Omental fat pad (tissue), 4 donors: ENCODE data around the gene NELFB. TPM values are rescaled to one million over a fixed set of nuclear protein-coding genes. Genes with fewer than 3 reads are reported as not detected.
"Not testable (repeated sequence)": the region's sequence is repeated elsewhere in the genome, so short reads cannot be mapped to it uniquely, and the experiment has no call there.

ENCODE experiments used
- ATAC-seq: fragments of 150-250 bp; one replicate; pipeline ENCODE4 v1.9.1; 2016; ENCODE audit warnings: mild to moderate bottlenecking, moderate library complexity; ENCODE audit not compliant: low FRiP score
- DNase-seq: peaks from one replicate; pipeline ENCODE4 v3.0.0-alpha.2; 2019; ENCODE audit warnings: low spot score
- total RNA-seq, 4 donors: library from RNA; depleted of rRNA; stranded (reverse); fragments of >200 nt; gene quantifications; one replicate each; pipeline ENCODE4 v1.1.0, GENCODE V29; 2016
- TF ChIP-seq, protein P1 (sequence below), 3 donors: fragments of 450-650 bp; IDR thresholded peaks; one replicate each; pipeline ENCODE4 v1.5.1; 2016 to 2017; ENCODE audit warnings: antibody characterized with exemption in 3 of 3, mild to moderate bottlenecking in 3 of 3, moderate library complexity in 2 of 3

NELFB gene
- total RNA-seq, 4 donors from 2014 or later, result 22.2 to 42.8 (median 34.2) TPM

DNA sequence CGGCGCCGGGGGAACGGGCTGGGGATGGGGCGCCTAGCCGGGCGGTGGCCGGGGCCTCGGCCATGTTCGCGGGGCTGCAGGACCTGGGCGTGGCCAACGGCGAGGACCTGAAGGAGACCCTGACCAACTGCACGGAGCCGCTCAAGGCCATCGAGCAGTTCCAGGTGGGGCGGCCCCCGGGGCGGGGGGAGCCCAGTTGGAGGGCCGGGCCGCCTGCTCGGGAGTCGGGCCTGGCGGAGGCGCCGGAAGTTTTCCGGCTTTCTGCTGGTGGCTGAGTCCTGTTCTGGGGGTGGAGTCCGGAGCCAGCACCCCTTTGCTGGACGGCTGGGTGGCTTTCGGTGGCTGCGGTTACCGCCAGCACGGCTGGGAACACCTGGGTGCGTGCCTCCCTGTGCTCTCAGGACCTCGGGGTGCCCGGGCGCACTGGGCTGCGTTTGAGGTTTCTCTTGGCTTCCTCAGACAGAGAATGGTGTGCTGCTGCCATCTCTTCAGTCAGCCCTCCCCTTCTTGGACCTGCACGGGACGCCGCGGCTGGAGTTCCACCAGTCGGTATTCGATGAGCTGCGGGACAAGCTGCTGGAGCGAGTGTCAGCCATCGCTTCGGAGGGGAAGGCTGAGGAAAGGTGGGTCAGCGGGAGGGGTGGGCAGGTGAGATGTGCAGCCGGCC, 454 bp downstream of the NELFB start:
- TF ChIP-seq, protein P1, sequence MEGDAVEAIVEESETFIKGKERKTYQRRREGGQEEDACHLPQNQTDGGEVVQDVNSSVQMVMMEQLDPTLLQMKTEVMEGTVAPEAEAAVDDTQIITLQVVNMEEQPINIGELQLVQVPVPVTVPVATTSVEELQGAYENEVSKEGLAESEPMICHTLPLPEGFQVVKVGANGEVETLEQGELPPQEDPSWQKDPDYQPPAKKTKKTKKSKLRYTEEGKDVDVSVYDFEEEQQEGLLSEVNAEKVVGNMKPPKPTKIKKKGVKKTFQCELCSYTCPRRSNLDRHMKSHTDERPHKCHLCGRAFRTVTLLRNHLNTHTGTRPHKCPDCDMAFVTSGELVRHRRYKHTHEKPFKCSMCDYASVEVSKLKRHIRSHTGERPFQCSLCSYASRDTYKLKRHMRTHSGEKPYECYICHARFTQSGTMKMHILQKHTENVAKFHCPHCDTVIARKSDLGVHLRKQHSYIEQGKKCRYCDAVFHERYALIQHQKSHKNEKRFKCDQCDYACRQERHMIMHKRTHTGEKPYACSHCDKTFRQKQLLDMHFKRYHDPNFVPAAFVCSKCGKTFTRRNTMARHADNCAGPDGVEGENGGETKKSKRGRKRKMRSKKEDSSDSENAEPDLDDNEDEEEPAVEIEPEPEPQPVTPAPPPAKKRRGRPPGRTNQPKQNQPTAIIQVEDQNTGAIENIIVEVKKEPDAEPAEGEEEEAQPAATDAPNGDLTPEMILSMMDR (IDR thresholded peaks at IDR 0.05), result no peak
- ATAC-seq, result peak; percentile 49
- DNase-seq, result no peak

DNA sequence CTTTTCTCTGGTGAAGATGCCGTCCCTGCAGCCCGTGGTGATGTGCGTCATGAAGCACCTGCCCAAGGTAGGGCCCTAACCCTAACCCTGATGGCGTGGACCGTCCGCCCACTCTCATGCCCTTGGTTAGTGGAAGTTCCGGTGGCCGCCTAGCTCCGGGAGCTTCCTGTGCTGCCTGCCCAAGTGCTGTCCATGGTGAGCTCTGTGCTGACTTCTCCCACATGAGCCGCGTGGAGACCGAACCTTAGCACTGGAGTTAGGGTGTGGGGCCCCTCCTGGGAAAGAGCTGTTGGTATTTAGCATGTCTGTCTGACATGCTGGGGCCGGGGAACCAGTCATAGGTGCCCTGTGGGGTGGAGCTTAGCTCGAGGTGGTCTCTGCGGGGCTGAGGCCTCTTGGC, 1.2 kb downstream of the NELFB start:
- DNase-seq (no peak), ATAC-seq (no peak)
- TF ChIP-seq, protein P1 (IDR thresholded peaks at IDR 0.05), result no peak

DNA sequence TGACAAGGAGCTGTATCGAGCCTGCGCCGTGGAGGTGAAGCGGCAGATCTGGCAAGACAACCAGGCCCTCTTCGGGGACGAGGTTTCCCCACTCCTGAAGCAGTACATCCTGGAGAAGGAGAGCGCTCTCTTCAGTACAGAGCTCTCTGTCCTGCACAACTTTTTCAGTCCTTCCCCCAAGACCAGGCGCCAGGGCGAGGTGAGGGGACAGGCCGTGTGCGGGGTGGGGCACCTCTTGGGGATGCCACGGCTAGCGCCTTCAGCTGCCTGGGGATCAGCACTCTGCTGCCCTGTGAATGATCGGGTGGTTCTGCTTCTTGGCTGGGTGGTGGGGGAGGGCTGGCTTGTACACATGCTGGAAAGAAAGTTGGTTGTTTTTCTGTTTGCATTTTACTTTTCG, 1.7 kb downstream of the NELFB start:
- DNase-seq (no peak), ATAC-seq (no peak)
- TF ChIP-seq, protein P1 (IDR thresholded peaks at IDR 0.05), result no peak

DNA sequence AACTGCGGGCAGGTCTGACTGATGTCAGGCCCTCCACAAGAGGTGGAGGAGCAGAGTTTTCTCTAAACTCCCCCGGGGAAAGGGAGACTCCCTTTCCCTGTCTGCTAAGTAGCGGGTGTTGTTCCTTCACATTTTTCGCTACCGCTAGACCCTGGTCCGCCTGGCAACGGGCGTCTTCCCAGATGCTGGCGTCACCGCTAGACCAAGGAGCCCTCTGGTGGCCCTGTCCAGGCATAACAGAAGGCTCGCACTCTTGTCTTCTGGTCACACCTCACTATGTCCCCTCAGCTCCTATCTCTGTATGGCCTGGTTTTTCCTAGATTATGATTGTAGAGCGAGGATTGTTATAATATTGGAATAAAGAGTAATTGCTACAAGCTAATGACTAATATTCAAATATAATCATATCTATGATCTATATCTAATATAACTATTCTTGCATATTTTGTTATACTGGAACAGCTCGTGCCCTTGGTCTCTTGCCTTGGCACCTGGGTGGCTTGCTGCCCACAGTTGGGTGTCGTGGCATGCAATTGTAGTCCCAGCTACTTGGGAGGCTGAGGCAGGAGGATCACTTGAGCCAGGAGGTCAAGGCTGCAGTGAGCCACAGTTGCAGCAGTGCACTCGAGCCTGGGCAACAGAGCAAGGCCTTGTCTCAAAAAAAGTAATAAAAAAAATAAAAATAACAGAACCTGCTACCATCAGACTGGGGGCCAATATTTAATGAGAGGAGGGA, 7.2 kb downstream of the NELFB start:
- ATAC-seq, DNase-seq: not testable (repeated sequence)

DNA sequence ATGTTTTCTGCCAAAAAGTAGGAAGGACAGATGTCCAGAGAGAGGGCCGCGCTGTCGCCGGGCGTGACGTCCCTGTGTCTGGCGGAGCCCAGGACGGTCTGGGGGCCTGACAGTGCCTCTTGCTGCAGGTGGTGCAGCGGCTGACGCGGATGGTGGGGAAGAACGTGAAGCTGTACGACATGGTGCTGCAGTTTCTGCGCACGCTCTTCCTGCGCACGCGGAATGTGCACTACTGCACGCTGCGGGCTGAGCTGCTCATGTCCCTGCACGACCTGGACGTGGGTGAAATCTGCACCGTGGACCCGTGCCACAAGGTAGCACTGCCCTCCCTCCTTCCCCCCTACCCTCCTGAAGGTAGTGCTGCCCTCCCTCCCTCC, 7.8 kb downstream of the NELFB start:
- DNase-seq (no peak), ATAC-seq (no peak)
- TF ChIP-seq, protein P1 (IDR thresholded peaks at IDR 0.05), result no peak

DNA sequence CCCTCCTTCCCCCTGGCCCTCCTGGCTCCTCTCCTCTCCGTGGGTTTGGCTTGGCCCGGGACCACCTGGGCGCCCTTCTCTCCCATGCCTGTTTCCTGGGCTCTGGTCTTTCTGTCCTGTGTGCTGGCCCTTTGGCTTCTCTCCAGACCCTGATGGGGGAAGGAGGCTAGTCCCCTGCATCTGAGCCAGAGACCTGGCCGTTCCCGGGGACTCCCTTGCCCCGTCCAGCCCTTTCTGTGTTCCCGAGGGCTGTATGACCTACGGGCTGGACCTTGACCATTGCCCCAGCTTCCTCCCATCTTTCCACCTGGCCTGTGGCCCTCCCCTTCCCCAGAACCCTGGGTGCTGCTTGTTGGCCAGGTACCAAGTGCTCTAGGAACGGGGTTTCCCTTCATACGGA, 8.4 kb downstream of the NELFB start:
- DNase-seq (no peak), ATAC-seq (no peak)
- TF ChIP-seq, protein P1 (IDR thresholded peaks at IDR 0.05), result no peak

DNA sequence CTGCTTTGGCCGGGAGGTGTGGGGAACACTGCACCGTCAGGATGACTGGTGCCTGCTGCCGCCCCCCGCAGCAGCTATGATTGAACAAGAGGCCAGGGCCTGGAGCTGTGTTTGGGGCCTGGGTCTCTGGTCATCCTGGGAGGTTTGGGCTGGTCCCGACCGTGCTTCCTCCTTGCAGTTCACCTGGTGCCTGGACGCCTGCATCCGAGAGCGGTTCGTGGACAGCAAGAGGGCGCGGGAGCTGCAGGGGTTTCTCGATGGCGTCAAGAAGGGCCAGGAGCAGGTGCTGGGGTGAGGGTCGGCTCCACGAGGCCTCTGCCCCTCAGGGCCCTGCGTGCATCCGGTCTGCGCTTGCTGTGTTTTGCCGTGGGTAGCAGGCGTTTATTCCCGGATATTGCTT, 8.9 kb downstream of the NELFB start:
- DNase-seq, result no peak
- ATAC-seq, result no peak
- TF ChIP-seq, protein P1 (IDR thresholded peaks at IDR 0.05), result no peak
